Endodermal cell (in vitro differentiated cells): ENCODE measurements around the gene UNC119. TPM values are rescaled to one million over a fixed set of nuclear protein-coding genes. Genes with fewer than 3 reads are reported as not detected.

Source experiments
- DNase-seq: peaks from one replicate; pipeline ENCODE4 v3.0.0-alpha.2; 2017
- H3K27ac ChIP-seq: 2 replicates; pipeline ENCODE4 v1.5.1; 2013; ENCODE audit warnings: mild to moderate bottlenecking, low read depth, low read length, moderate library complexity
- H3K27me3 ChIP-seq: 2 replicates; pipeline ENCODE4 v1.6.1; 2013; ENCODE audit warnings: mild to moderate bottlenecking, low read length, moderate library complexity; ENCODE audit not compliant: insufficient read depth, control insufficient read depth, poor library complexity, severe bottlenecking
- H3K36me3 ChIP-seq: 2 replicates; pipeline ENCODE4 v1.7.0; 2013; ENCODE audit warnings: mild to moderate bottlenecking, low read length, moderate library complexity; ENCODE audit not compliant: control insufficient read depth, insufficient read depth
- H3K4me1 ChIP-seq: one replicate; pipeline ENCODE4 v1.7.0; 2013; ENCODE audit warnings: low read length; ENCODE audit not compliant: control insufficient read depth, insufficient read depth
- H3K4me3 ChIP-seq: 2 replicates; pipeline ENCODE4 v1.5.1; 2013; ENCODE audit warnings: mild to moderate bottlenecking, low read length, moderate library complexity
- H3K9ac ChIP-seq: 2 replicates; pipeline ENCODE4 v1.6.1; 2013; ENCODE audit warnings: mild to moderate bottlenecking, low read length, moderate library complexity; ENCODE audit not compliant: poor library complexity, severe bottlenecking; ENCODE audit errors: extremely low read depth
- H3K9me3 ChIP-seq: 2 replicates; pipeline ENCODE4 v1.6.1; 2013; ENCODE audit warnings: mild to moderate bottlenecking, low read length, moderate library complexity; ENCODE audit not compliant: control insufficient read depth
- H3K27ac Mint-ChIP-seq: 2 replicates; pipeline ENCODE4 v1.8.0; 2020; ENCODE audit warnings: mixed read lengths
- H3K27me3 Mint-ChIP-seq: 2 replicates; pipeline ENCODE4 v1.8.0; 2021; ENCODE audit warnings: mild to moderate bottlenecking, mixed read lengths; ENCODE audit not compliant: insufficient read depth
- H3K36me3 Mint-ChIP-seq: 2 replicates; pipeline ENCODE4 v1.8.0; 2020; ENCODE audit warnings: low read depth, mixed read lengths
- H3K4me1 Mint-ChIP-seq: 2 replicates; pipeline ENCODE4 v1.8.0; 2020; ENCODE audit warnings: mixed read lengths
- H3K4me3 Mint-ChIP-seq: 2 replicates; pipeline ENCODE4 v1.8.0; 2020; ENCODE audit warnings: mild to moderate bottlenecking, moderate library complexity, mixed read lengths
- H3K9me3 Mint-ChIP-seq: 2 replicates; pipeline ENCODE4 v1.8.0; 2020; ENCODE audit warnings: mild to moderate bottlenecking, mixed read lengths
- CTCF ChIP-seq: fragments of 200-600 bp; sonication (generic); conservative IDR thresholded peaks from 2 replicates; pipeline ENCODE4 v1.5.0; 2021; ENCODE audit warnings: antibody characterized with exemption, mild to moderate bottlenecking
- WGBS, 2 experiments: methylation state at CpG; one replicate each; pipeline versions ENCODE4 v1.1.5 to v1.1.7; 2013; ENCODE audit warnings: missing lambda C conversion rate in 2 of 2, mixed read lengths in 1 of 2; ENCODE audit not compliant: insufficient coverage in 1 of 2, insufficient read length in 1 of 2; 5-methylcytosine and 5-hydroxymethylcytosine counted together
- total RNA-seq, 2 donors: library from RNA; stranded (reverse); fragmentation: NEBNext Ultra II Directional in 1 of 2; extraction: Animal tissue kit (Norgen Biotek cat#: 25700) in 1 of 2; gene quantifications; 2 replicates in 1 of 2; 3 replicates in 1 of 2; pipeline ENCODE4 v1.2.1, GENCODE V29; 2021

UNC119 gene
- total RNA-seq, 2 donors from 2014 or later: 46.7 to 59.0 TPM

- Mint-ChIP-seq H3K4me1 (peaks cover 8% of the 10 kb centered on the region), H3K4me3 (no peak overlapping the region), H3K27ac (no peak overlapping the region), H3K9me3 (no peaks in the 10 kb centered on the region), H3K27me3 (no peaks in the 10 kb centered on the region), H3K36me3 (peaks cover 55% of the 10 kb centered on the region)
- H3K4me1 ChIP-seq: no peaks in the 10 kb centered on the region
- no peaks in the 10 kb centered on the region for H3K27me3 ChIP-seq
- WGBS, 2 experiments: 91 to 92% methylated on average over 1 to 2 of the region's 2 CpGs
- no peak for DNase-seq
- TF ChIP-seq CTCF: no peak
- no peak overlapping the region for H3K9ac ChIP-seq
- no peaks in the 10 kb centered on the region for H3K9me3 ChIP-seq
- H3K36me3 ChIP-seq: peaks cover 88% of the 10 kb centered on the region
- H3K27ac ChIP-seq: no peak overlapping the region
- H3K4me3 ChIP-seq: no peak overlapping the region
These were observed 30.1 kb upstream of the UNC119 start for GRCh38 chr17:28582513-28582912.

- Histone ChIP-seq H3K27me3 (no peaks in the 10 kb centered on the region), H3K4me1 (no peaks in the 10 kb centered on the region), H3K36me3 (peaks cover 83% of the 10 kb centered on the region), H3K9me3 (no peaks in the 10 kb centered on the region), H3K9ac (no peak overlapping the region), H3K27ac (no peak overlapping the region), H3K4me3 (no peak overlapping the region)
- TF ChIP-seq CTCF: no peak
- Mint-ChIP-seq H3K4me1 (peaks cover 7% of the 10 kb centered on the region), H3K9me3 (no peaks in the 10 kb centered on the region), H3K27ac (no peak overlapping the region), H3K27me3 (peaks cover 4% of the 10 kb centered on the region), H3K36me3 (peaks cover 51% of the 10 kb centered on the region), H3K4me3 (no peak overlapping the region)
- DNase-seq: no peak
- no CpG with 5 or more reads among the region's 3 CpGs for WGBS, 2 experiments
These were observed 28.5 kb upstream of the UNC119 start for GRCh38 chr17:28580959-28581358.

GRCh38 chr17:28579526-28579925, 27.1 kb upstream of the UNC119 start:
- no peaks in the 10 kb centered on the region for H3K9me3 ChIP-seq
- H3K36me3 ChIP-seq: peaks cover 69% of the 10 kb centered on the region
- no peak overlapping the region for H3K4me3 ChIP-seq
- no peak for TF ChIP-seq CTCF
- Mint-ChIP-seq H3K27me3 (peaks cover 15% of the 10 kb centered on the region), H3K9me3 (no peaks in the 10 kb centered on the region), H3K36me3 (peaks cover 39% of the 10 kb centered on the region), H3K27ac (no peak overlapping the region), H3K4me1 (peaks cover 5% of the 10 kb centered on the region), H3K4me3 (no peak overlapping the region)
- DNase-seq: no peak
- 86 to 100% methylated on average over 2 to 4 of the region's 4 CpGs for WGBS, 2 experiments
- no peaks in the 10 kb centered on the region for H3K4me1 ChIP-seq
- H3K27me3 ChIP-seq: no peaks in the 10 kb centered on the region
- H3K27ac ChIP-seq: no peak overlapping the region
- H3K9ac ChIP-seq: no peak overlapping the region
